SU-DHL-6 (cell line): ENCODE measurements around the gene GRIK2.

Experiments
- H2AFZ ChIP-seq: fragments of 200-600 bp; sonication (generic); 2 replicates; pipeline ENCODE4 v1.6.1; 2014; ENCODE audit warnings: low read depth, mild to moderate bottlenecking, moderate library complexity, mixed read lengths, antibody characterized with exemption, low read length; ENCODE audit not compliant: severe bottlenecking
- H3F3A ChIP-seq: fragments of 200-600 bp; shearing (Covaris generic); 2 replicates; pipeline ENCODE4 v1.6.0; 2016; ENCODE audit warnings: antibody characterized with exemption, mild to moderate bottlenecking; ENCODE audit not compliant: insufficient read depth
- H3K27ac ChIP-seq: fragments of 200-600 bp; sonication (generic); 2 replicates; pipeline ENCODE4 v1.5.1; 2016; ENCODE audit warnings: low read depth, mild to moderate bottlenecking, low read length, moderate library complexity, mixed read lengths
- H3K27me3 ChIP-seq: fragments of 200-600 bp; sonication (generic), shearing (Covaris generic); 2 replicates; pipeline ENCODE4 v1.6.0; 2014; ENCODE audit warnings: mild to moderate bottlenecking, low read length
- H3K36me3 ChIP-seq: fragments of 200-600 bp; sonication (generic); 2 replicates; pipeline ENCODE4 v1.6.1; 2014; ENCODE audit warnings: mild to moderate bottlenecking, low read length, mixed read lengths
- H3K4me2 ChIP-seq: fragments of 300-600, 200-600 bp; shearing (Covaris generic), sonication (generic); 2 replicates; pipeline ENCODE4 v1.6.0; 2014; ENCODE audit warnings: low read length, low read depth, mild to moderate bottlenecking; ENCODE audit not compliant: poor library complexity, severe bottlenecking
- H3K4me3 ChIP-seq: fragments of 200-600 bp; sonication (generic); 2 replicates; pipeline ENCODE4 v1.5.1; 2014; ENCODE audit warnings: antibody characterized with exemption, low read length, mild to moderate bottlenecking, mixed read lengths; ENCODE audit not compliant: insufficient read depth, poor library complexity, severe bottlenecking
- H3K79me2 ChIP-seq: fragments of 200-600 bp; sonication (generic); 2 replicates; pipeline ENCODE4 v1.6.1; 2014; ENCODE audit warnings: mild to moderate bottlenecking, low read length, moderate library complexity; ENCODE audit not compliant: insufficient read depth
- H3K9ac ChIP-seq: fragments of 200-600 bp; sonication (generic); 2 replicates; pipeline ENCODE4 v1.7.0; 2014; ENCODE audit warnings: mild to moderate bottlenecking, low read length
- H3K9me2 ChIP-seq: fragments of 200-600 bp; sonication (generic); replicated peaks from 2 replicates; pipeline ENCODE4 v1.6.1; 2014; ENCODE audit warnings: low read length; ENCODE audit not compliant: insufficient read depth
- H3K9me3 ChIP-seq: fragments of 200-600 bp; sonication (generic); 2 replicates; pipeline ENCODE4 v1.6.1; 2014; ENCODE audit warnings: low read length, mixed read lengths; ENCODE audit not compliant: insufficient read depth
- H4K20me1 ChIP-seq: fragments of 200-600 bp; sonication (generic); 2 replicates; pipeline ENCODE4 v1.6.1; 2014; ENCODE audit warnings: low read depth, mild to moderate bottlenecking, antibody characterized with exemption, low read length, moderate library complexity, mixed read lengths
- EZH2phosphoT487 ChIP-seq: fragments of 200-600 bp; sonication (generic), shearing (Covaris generic); conservative IDR thresholded peaks from 2 replicates; pipeline ENCODE4 v1.6.1; 2018; ENCODE audit warnings: mild to moderate bottlenecking, antibody characterized with exemption, low read length, moderate library complexity, mixed read lengths
- TF ChIP-seq, protein P1 (sequence below): fragments of 200-600 bp; sonication (generic); IDR thresholded peaks from one replicate; pipeline ENCODE4 v1.5.1; 2017; ENCODE audit warnings: antibody characterized with exemption, mild to moderate bottlenecking, low read length, moderate library complexity; ENCODE audit not compliant: insufficient read depth, poor library complexity, severe bottlenecking

Gene GRIK2

DNA sequence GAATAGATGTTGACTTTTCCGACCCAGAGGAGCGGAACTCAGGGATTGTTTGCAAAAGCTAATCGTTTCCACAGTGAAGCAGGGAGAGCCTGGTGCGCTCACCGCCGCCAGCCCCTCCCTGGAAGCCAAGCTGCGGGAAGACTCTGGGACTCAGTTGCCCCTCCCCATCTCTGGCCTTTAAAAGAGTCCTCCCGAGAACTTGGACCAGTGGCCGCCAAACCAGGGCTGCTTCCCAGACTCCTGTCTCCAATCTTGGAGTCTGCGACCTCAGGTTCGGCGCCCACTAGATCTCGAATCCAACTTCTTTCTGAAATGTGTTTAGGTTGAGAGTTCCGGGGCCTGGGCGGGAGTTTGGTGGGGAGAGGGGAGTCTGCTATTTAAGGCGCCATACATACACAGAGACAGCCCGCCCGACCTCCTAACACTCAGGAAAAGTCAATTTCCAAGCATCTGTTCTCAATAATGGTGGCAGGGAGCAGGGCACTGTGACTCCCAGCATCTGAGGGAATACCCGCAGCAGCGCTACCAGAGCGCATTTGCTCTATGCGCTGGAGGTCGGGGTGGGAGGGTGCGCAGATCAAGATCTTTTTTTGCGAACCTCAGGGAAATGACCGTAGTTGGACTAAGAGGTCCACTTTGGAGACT lies 800 bp upstream of the GRIK2 start:
- Histone ChIP-seq H3K27me3 (no peaks in the 10 kb centered on the region), H2AFZ (no peak overlapping the region), H3K36me3 (no peaks in the 10 kb centered on the region), H4K20me1 (no peaks in the 10 kb centered on the region), H3K9me3 (no peaks in the 10 kb centered on the region), H3K79me2 (no peaks in the 10 kb centered on the region), H3K9me2 (no peaks in the 10 kb centered on the region), H3K4me3 (no peak overlapping the region), H3K9ac (no peak overlapping the region), H3F3A (no peaks in the 10 kb centered on the region), H3K27ac (no peak overlapping the region), H3K4me2 (no peak overlapping the region)
- no peak for TF ChIP-seq EZH2phosphoT487
- TF ChIP-seq, protein P1, sequence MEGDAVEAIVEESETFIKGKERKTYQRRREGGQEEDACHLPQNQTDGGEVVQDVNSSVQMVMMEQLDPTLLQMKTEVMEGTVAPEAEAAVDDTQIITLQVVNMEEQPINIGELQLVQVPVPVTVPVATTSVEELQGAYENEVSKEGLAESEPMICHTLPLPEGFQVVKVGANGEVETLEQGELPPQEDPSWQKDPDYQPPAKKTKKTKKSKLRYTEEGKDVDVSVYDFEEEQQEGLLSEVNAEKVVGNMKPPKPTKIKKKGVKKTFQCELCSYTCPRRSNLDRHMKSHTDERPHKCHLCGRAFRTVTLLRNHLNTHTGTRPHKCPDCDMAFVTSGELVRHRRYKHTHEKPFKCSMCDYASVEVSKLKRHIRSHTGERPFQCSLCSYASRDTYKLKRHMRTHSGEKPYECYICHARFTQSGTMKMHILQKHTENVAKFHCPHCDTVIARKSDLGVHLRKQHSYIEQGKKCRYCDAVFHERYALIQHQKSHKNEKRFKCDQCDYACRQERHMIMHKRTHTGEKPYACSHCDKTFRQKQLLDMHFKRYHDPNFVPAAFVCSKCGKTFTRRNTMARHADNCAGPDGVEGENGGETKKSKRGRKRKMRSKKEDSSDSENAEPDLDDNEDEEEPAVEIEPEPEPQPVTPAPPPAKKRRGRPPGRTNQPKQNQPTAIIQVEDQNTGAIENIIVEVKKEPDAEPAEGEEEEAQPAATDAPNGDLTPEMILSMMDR, result no peak

DNA sequence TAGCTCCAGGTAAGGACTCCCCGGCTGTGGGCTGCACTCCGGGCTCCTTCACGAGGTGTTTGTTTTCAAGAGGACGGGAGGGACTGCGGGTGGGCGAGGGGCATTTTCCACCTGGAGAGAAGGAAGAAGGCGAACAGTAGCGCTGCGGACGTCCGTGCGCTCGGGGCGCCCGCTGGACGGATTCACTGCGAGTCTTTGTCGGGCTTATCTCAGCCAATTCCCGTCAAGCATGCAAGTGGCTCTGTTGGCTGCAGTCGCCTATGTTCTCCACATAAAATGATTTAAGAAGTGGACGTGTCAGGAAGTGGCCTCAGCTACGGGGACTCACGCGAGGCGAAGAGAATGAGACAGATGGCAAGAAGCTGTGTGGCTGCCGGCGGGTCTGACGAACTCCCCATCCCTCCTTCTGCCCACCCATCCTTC lies 332 bp downstream of the GRIK2 start:
- H3K4me3 ChIP-seq, result no peak overlapping the region
- no peaks in the 10 kb centered on the region for H4K20me1 ChIP-seq
- no peaks in the 10 kb centered on the region for H3K27me3 ChIP-seq
- H3K36me3 ChIP-seq, result no peaks in the 10 kb centered on the region
- no peaks in the 10 kb centered on the region for H3K9me2 ChIP-seq
- no peak overlapping the region for H2AFZ ChIP-seq
- H3K27ac ChIP-seq, result no peak overlapping the region
- TF ChIP-seq EZH2phosphoT487, result no peak
- TF ChIP-seq, protein P1, result no peak
- H3K4me2 ChIP-seq, result no peak overlapping the region
- no peak overlapping the region for H3K9ac ChIP-seq
- H3K9me3 ChIP-seq, result no peaks in the 10 kb centered on the region
- H3F3A ChIP-seq, result no peaks in the 10 kb centered on the region
- no peaks in the 10 kb centered on the region for H3K79me2 ChIP-seq

DNA sequence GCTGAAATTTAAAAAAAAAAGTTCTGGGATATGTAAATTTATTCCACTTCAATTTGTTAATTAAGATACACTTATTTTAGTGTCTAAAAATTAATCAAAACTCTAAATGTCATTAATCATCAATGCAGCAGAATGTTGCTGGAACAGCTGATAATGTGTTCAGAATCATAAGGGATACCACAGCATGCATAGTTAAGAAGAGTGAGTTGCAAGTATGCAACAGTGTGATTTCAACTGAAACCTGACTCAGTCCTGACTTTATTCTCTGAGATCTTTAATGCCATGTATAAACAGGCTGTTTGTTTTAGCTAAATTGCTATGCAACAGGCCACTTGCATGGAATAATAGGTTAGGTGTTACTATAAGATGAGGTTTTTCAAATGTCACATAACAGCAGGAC lies 1.4 kb downstream of the GRIK2 start:
- H4K20me1 ChIP-seq, result no peaks in the 10 kb centered on the region
- H3K27ac ChIP-seq, result no peak overlapping the region
- TF ChIP-seq, protein P1, result no peak
- no peak for TF ChIP-seq EZH2phosphoT487
- no peak overlapping the region for H2AFZ ChIP-seq
- H3K9me2 ChIP-seq, result no peaks in the 10 kb centered on the region
- no peak overlapping the region for H3K9ac ChIP-seq
- H3K4me2 ChIP-seq, result no peak overlapping the region
- no peak overlapping the region for H3K4me3 ChIP-seq
- no peaks in the 10 kb centered on the region for H3F3A ChIP-seq
- no peaks in the 10 kb centered on the region for H3K36me3 ChIP-seq
- H3K79me2 ChIP-seq, result no peaks in the 10 kb centered on the region
- no peaks in the 10 kb centered on the region for H3K27me3 ChIP-seq
- no peaks in the 10 kb centered on the region for H3K9me3 ChIP-seq
